Astrocyte of the cerebellum (primary cell): ENCODE results near the gene ATP12A.

ENCODE experiments used
- DNase-seq: peaks from one replicate; pipeline ENCODE4 v3.0.0-alpha.2; 2011; ENCODE audit warnings: low read depth
- H3K4me3 ChIP-seq: 2 replicates; pipeline ENCODE4 v1.5.1; 2011; ENCODE audit warnings: mild to moderate bottlenecking, low read depth, low read length, moderate library complexity
- in situ Hi-C: cut with HindIII; loops from 2 replicates; pipeline ENCODE4 v1.10.0; 2017; ENCODE audit warnings: low sequenced_read_pairs
- TF ChIP-seq, protein P1 (sequence below): IDR thresholded peaks from 2 replicates; pipeline ENCODE4 v1.5.1; 2012; ENCODE audit warnings: low read length, low read depth, moderate library complexity, mild to moderate bottlenecking; ENCODE audit errors: missing control alignments

Gene ATP12A

DNA sequence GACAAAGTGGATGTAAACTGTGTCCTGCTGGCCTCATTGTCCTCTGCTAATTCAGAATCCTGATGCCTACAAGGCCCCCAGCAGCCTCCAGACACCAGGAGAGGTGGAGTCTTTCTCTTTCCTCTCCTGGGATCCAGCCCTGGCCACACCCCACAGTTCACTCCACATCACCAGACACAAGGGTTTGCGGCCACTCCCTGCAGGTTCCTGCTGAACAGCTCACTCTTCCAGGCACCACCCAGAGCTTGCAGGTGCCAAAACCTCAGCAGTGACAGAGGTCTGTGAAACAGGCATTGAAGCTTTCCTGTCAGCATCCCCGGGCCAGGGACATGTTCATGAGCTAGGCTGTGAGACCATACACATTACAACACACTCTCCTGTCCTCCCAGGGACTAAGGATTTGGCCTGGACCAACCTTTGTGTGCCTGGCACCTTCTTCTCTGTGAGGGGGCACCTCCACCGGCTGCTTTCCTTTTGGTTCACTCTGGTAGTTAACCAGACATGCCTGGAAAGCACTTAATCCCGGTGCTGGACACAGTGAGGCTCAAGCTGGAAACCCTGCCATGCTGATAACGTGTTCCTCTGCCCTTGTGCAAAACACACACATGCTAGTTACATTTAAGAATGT is 11.1 kb upstream of the ATP12A start:
- in situ Hi-C loops = no loop called here
- H3K4me3 ChIP-seq = no peak overlapping the region
- TF ChIP-seq, protein P1, sequence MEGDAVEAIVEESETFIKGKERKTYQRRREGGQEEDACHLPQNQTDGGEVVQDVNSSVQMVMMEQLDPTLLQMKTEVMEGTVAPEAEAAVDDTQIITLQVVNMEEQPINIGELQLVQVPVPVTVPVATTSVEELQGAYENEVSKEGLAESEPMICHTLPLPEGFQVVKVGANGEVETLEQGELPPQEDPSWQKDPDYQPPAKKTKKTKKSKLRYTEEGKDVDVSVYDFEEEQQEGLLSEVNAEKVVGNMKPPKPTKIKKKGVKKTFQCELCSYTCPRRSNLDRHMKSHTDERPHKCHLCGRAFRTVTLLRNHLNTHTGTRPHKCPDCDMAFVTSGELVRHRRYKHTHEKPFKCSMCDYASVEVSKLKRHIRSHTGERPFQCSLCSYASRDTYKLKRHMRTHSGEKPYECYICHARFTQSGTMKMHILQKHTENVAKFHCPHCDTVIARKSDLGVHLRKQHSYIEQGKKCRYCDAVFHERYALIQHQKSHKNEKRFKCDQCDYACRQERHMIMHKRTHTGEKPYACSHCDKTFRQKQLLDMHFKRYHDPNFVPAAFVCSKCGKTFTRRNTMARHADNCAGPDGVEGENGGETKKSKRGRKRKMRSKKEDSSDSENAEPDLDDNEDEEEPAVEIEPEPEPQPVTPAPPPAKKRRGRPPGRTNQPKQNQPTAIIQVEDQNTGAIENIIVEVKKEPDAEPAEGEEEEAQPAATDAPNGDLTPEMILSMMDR = no peak

DNA sequence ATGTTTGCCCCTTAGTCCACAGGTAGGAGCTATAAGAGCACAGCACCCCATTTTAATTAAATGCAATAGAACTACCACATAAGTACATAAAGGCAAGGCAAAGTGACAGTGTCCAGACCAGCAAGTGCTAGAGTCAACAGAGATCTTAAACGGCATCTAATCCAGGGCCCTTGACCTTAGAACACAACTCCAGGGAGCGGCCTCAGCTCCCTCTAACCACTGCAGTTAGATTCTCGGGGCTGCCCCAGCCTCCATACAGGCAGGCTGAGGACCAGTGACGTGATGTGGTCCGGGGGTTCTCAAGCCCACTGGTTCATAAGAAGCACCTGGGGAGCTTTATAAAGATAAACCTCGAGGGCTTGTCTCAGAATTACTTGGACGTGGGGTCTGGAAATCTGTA is 10.0 kb upstream of the ATP12A start:
- no peak overlapping the region for H3K4me3 ChIP-seq
- in situ Hi-C loops = no loop called here
- no peak for DNase-seq
- TF ChIP-seq, protein P1 = no peak

More for the DNA sequence above, 11.1 kb upstream of the ATP12A start:
- no peak for DNase-seq

- TF ChIP-seq, protein P1 = no peak
- in situ Hi-C loops = no loop called here
- no peak overlapping the region for H3K4me3 ChIP-seq
- no peak for DNase-seq
Measured at GRCh38 chr13:24670961-24671381, 9.2 kb upstream of the ATP12A start.

GRCh38 chr13:24671386-24672113 is 8.7 kb upstream of the ATP12A start:
- in situ Hi-C loops = no loop called here
- no peak overlapping the region for H3K4me3 ChIP-seq
- TF ChIP-seq, protein P1 = peak; percentile 80
- peak; percentile 51 for DNase-seq

DNA sequence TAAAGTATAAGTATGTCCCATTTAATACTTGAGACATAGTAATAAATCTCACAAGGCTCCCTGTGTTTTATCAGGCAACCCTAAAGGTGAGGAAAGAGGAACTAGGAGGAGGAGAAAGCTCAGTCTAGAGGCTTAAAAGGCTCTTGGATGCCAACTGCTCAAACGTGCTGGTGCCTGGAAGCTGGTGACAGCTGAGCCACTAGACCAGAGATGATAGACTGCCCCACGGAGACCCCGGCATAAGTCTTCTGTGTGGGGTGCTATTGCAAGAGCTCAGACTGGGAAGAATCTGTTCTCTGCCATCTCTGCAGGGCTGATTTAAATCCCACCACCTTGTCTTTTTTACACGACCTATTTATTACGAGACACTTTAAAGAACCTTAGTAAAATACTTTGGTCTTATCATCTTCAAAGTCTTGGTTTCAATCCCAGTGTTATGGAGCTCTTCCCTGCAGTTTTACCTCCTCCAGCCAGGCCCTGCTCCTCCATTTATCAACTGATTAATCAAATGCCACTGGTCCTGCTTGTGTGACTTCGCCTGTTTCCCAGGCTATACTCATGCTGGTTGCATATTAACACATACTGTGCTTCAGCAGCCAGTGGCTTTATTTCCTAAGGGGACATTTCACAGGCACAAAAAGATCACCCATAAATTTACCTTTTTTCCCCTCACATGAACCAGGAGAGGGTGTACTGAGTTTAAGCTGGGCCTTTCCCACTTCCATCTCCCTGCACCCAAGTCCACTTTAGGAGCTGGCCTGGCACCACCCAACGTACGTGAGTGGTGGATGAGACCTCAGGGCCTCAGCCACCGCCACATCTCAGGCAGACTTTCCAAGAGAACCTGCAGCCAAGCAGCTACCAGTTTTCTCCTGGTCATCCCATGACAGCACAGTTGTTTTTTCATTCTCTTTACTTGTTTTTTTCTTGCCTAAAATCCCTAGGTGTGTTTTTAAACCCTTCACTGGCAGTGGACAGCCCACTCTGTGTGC is 7.8 kb upstream of the ATP12A start:
- in situ Hi-C loops = no loop called here
- no peak for DNase-seq
- TF ChIP-seq, protein P1 = no peak
- H3K4me3 ChIP-seq = no peak overlapping the region
